K562 (cell line): ENCODE results near the gene RELL1. TPM values are rescaled to one million over a fixed set of nuclear protein-coding genes. Genes with fewer than 3 reads are reported as not detected.

Experiments
- ATAC-seq: fragments of 200-7000 bp; cut with Tn5 transposase; 3 replicates; pipeline ENCODE4 v1.9.1; 2020; ENCODE audit warnings: moderate library complexity
- BruUV-seq: library from RNA; stranded (reverse); fragments of 400-500 nt; replicated peaks from 2 replicates; lab custom pipeline; 2021; lab: Mats Ljungman, UMichigan
- CTCF ChIA-PET: fragments of 300-600 bp; formaldehyde crosslinking; extraction: SDS; loops from one replicate; lab custom pipeline; 2021; ENCODE audit warnings: low intra/inter-chr PET ratio; lab: Yijun Ruan, JAX
- POLR2A ChIA-PET: fragments of 300-600, 350-650 bp; sonication (Branson Sonifier 250); formaldehyde crosslinking; extraction: SDS; loops from one replicate; lab custom pipeline; 2021; ENCODE audit warnings: antibody characterized with exemption, inconsistent platforms; lab: Yijun Ruan, JAX
- DNase-seq, 4 experiments: peaks; one replicate each; pipeline versions ENCODE4 v3.0.0 to v3.0.0-alpha.2; 2011 to 2018; ENCODE audit warnings: low spot score in 3 of 4, mixed read lengths in 3 of 4; ENCODE audit errors: extremely low read depth in 1 of 4
- FAIRE-seq: peaks from 2 replicates; lab custom pipeline; 2011; peaks lifted over from hg19 to GRCh38; lab: Jason Lieb, UNC
- H2AFZ ChIP-seq: 2 replicates; pipeline ENCODE4 v1.6.0; 2011; ENCODE audit warnings: low read depth, low read length, control low read depth, inconsistent platforms
- H3K27ac ChIP-seq: fragments of 200-600 bp; 3 replicates; pipeline ENCODE4 v1.8.0; 2011; ENCODE audit warnings: low read depth, mild to moderate bottlenecking, control low read depth, inconsistent platforms, low read length, moderate library complexity, mixed read lengths; ENCODE audit errors: extremely low read depth
- H3K27me3 ChIP-seq, 2 experiments: fragments of 300-600 bp in 1 of 2; 2 replicates in 1 of 2; 3 replicates in 1 of 2; pipeline versions ENCODE4 v1.6.0 to v1.8.0; 2011; ENCODE audit warnings: inconsistent platforms in 2 of 2, low read length in 2 of 2, mild to moderate bottlenecking in 1 of 2, mixed read lengths in 1 of 2, moderate library complexity in 1 of 2; ENCODE audit not compliant: control insufficient read depth in 2 of 2, insufficient read depth in 2 of 2
- H3K36me3 ChIP-seq: fragments of 300-600 bp; 3 replicates; pipeline ENCODE4 v1.8.0; 2011; ENCODE audit warnings: mild to moderate bottlenecking, low read length, inconsistent platforms; ENCODE audit not compliant: control insufficient read depth, insufficient read depth
- H3K4me1 ChIP-seq, 2 experiments: fragments of 200-600 bp in 1 of 2; replicated peaks in 1 of 2; 2 replicates in 1 of 2; 3 replicates in 1 of 2; pipeline versions ENCODE4 v1.5.1 to v1.8.0; 2011; ENCODE audit warnings: inconsistent platforms in 2 of 2, low read length in 2 of 2, mild to moderate bottlenecking in 1 of 2, mixed read lengths in 1 of 2, moderate library complexity in 1 of 2; ENCODE audit not compliant: control insufficient read depth in 2 of 2, insufficient read depth in 2 of 2
- H3K4me2 ChIP-seq: 2 replicates; pipeline ENCODE4 v1.6.1; 2011; ENCODE audit warnings: low read length, control low read depth, inconsistent platforms, mixed read lengths; ENCODE audit not compliant: insufficient read depth
- H3K4me3 ChIP-seq: fragments of 200-600 bp; sonication (generic), shearing (Covaris generic); 2 replicates; pipeline ENCODE4 v1.5.1; 2016; ENCODE audit warnings: control low read depth, inconsistent platforms
- H3K79me2 ChIP-seq: fragments of 200-600 bp; 3 replicates; pipeline ENCODE4 v1.8.0; 2011; ENCODE audit warnings: low read length, inconsistent platforms; ENCODE audit not compliant: control insufficient read depth, insufficient read depth
- H3K9ac ChIP-seq, 2 experiments: 2 replicates each; pipeline versions ENCODE4 v1.6.0 to v1.6.1; 2011; ENCODE audit warnings: low read depth in 2 of 2, low read length in 2 of 2, control low read depth in 1 of 2, inconsistent platforms in 1 of 2, mild to moderate bottlenecking in 1 of 2, mixed read lengths in 1 of 2; ENCODE audit not compliant: insufficient read depth in 1 of 2
- H3K9me1 ChIP-seq: one replicate; pipeline ENCODE4 v1.6.0; 2011; ENCODE audit warnings: inconsistent platforms, mild to moderate bottlenecking, low read length, moderate library complexity; ENCODE audit not compliant: control insufficient read depth, insufficient read depth
- H3K9me3 ChIP-seq: replicated peaks from 2 replicates; pipeline ENCODE4 v1.5.1; 2011; ENCODE audit warnings: low read depth, low read length, inconsistent platforms; ENCODE audit not compliant: control insufficient read depth, insufficient read depth
- H4K20me1 ChIP-seq: replicated peaks from 2 replicates; pipeline ENCODE4 v1.6.1; 2011; ENCODE audit warnings: low read length, inconsistent platforms, mixed read lengths; ENCODE audit not compliant: control insufficient read depth, insufficient read depth
- HDAC1 ChIP-seq, 2 experiments: fragments of 450-650 bp; IDR thresholded peaks; 2 replicates each; pipeline ENCODE4 v1.6.1; 2016 to 2017; ENCODE audit warnings: inconsistent platforms in 1 of 2, mild to moderate bottlenecking in 1 of 2, moderate library complexity in 1 of 2
- HNRNPH1 ChIP-seq: fragments of 200-400 bp; formaldehyde crosslinking; optimal IDR thresholded peaks from 2 replicates; pipeline ENCODE3; 2017; ENCODE audit warnings: low read depth, mild to moderate bottlenecking, low read length, moderate library complexity
- KDM5B ChIP-seq: fragments of 200-600 bp; sonication (generic); IDR thresholded peaks from 2 replicates; pipeline ENCODE4 v1.6.1; 2012; ENCODE audit warnings: low read depth, mild to moderate bottlenecking, moderate library complexity, low read length, control low read depth, inconsistent platforms; ENCODE audit not compliant: insufficient replicate concordance
- RBM25 ChIP-seq: fragments of 200-400 bp; formaldehyde crosslinking; IDR thresholded peaks from 2 replicates; pipeline ENCODE4 v1.6.1; 2018; ENCODE audit warnings: low read length, low read depth, moderate library complexity; ENCODE audit not compliant: severe bottlenecking
- SMAD4 ChIP-seq: fragments of 250-450 bp; sonication (Bioruptor Pico); conservative IDR thresholded peaks from 2 replicates; pipeline ENCODE4 v1.8.0; 2021; ENCODE audit warnings: inconsistent platforms, mild to moderate bottlenecking, moderate library complexity
- TBP ChIP-seq: optimal IDR thresholded peaks from 2 replicates; pipeline ENCODE3; 2011; ENCODE audit warnings: low read depth, low read length, improper control_type of control experiment
- in situ Hi-C: fragments of 300-500 bp; cut with MboI; formaldehyde crosslinking; loops from 4 replicates; pipeline ENCODE4 v1.15.0; 2018; ENCODE audit warnings: inconsistent platforms, mixed read lengths
- intact Hi-C: fragments of 100-400 bp; cut with micrococcal nuclease; formaldehyde crosslinking; loops from 2 replicates; pipeline ENCODE4 v1.14.2; 2022
- polyA plus RNA-seq, 8 experiments: library from polyadenylated mRNA; depleted of rRNA in 4 of 8; stranded (reverse) in 5 of 8; unstranded in 3 of 8; fragments of >200 nt; fragmentation: Nextera tagmentation in 2 of 8; fragmentation: Illumina TruSeq in 1 of 8; extraction: Ambion mirVana in 2 of 8; extraction: Trizol in 1 of 8; gene quantifications; 2 replicates each; pipeline versions ENCODE4 v1.2.1 to v1.2.3, GENCODE V29; 2011 to 2014; ENCODE audit warnings: inconsistent platforms in 1 of 8, missing spikeins in 1 of 8
- total RNA-seq, 7 experiments: library from RNA; depleted of rRNA in 6 of 7; stranded (reverse); fragments of >200 nt in 6 of 7; fragmentation: Illumina TruSeq in 2 of 7; extraction: Trizol in 2 of 7; gene quantifications; 2 replicates each; pipeline versions ENCODE4 v1.2.1 to v1.2.3, GENCODE V29; 2011 to 2021; ENCODE audit warnings: low replicate concordance in 1 of 7
- TF ChIP-seq, protein P1 (sequence below): fragments of 250-450 bp; sonication (Bioruptor Pico); IDR thresholded peaks from 2 replicates; pipeline ENCODE4 v1.4.0; 2020; ENCODE audit warnings: mild to moderate bottlenecking, moderate library complexity
- TF ChIP-seq, protein P2 (sequence below): fragments of 450-650 bp; IDR thresholded peaks from one replicate; pipeline ENCODE4 v1.6.1; 2018; ENCODE audit warnings: mild to moderate bottlenecking, moderate library complexity; ENCODE audit not compliant: partially characterized antibody
- TF ChIP-seq, protein P3 (sequence below): fragments of 450-650 bp; IDR thresholded peaks from 2 replicates; pipeline ENCODE4 v1.6.1; 2016; ENCODE audit warnings: low read depth, mild to moderate bottlenecking, moderate library complexity
- TF ChIP-seq, protein P4 (sequence below): fragments of 250-450 bp; sonication (Bioruptor Pico); IDR thresholded peaks from 2 replicates; pipeline ENCODE4 v1.8.0; 2022; ENCODE audit warnings: inconsistent platforms

The RELL1 gene
- total and polyA plus RNA-seq, 9 of the 15 experiments (the other 6 are each of a cell fraction or from before 2014, with no cell fraction given) = 0.06 to 3.5 (median 1.7) TPM; not detected in 1

DNA sequence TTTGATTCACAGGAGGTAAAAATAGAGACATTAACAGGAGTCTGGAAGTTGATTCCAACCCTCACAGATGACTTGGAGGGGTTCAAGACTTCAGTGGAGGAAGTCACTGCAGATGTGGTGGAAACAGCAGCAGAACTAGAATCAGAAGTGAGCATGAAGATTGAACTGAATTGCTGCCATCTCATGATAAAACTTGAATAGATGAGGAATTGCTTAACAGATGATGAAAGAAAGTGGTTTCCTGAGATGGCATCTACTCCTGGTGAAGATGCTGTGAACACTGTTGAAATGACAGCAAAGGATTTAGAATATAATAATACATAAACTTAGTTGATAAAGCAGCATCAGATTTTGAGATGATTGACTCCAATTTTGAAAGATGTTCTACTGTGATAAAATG lies 76.5 kb downstream of the RELL1 start:
- no peaks in the 10 kb centered on the region for H3K79me2 ChIP-seq
- POLR2A ChIA-PET = no interaction called here
- in situ Hi-C loops = no loop called here

More for the DNA sequence above, 76.5 kb downstream of the RELL1 start:
- ATAC-seq = no peak
- no peak for DNase-seq
- TF ChIP-seq, protein P1, sequence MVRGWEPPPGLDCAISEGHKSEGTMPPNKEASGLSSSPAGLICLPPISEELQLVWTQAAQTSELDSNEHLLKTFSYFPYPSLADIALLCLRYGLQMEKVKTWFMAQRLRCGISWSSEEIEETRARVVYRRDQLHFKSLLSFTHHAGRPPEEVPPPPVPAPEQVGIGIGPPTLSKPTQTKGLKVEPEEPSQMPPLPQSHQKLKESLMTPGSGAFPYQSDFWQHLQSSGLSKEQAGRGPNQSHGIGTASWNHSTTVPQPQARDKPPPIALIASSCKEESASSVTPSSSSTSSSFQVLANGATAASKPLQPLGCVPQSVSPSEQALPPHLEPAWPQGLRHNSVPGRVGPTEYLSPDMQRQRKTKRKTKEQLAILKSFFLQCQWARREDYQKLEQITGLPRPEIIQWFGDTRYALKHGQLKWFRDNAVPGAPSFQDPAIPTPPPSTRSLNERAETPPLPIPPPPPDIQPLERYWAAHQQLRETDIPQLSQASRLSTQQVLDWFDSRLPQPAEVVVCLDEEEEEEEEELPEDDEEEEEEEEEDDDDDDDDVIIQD (CRISPR knock-in tag) = no peak
- TF ChIP-seq HNRNPH1 (no peak), SMAD4 (CRISPR knock-in tag) (no peak), HDAC1 (IDR thresholded peaks at IDR 0.05) (no peak), TBP (no peak), RBM25 (no peak), KDM5B (no peak)
- TF ChIP-seq, protein P2, sequence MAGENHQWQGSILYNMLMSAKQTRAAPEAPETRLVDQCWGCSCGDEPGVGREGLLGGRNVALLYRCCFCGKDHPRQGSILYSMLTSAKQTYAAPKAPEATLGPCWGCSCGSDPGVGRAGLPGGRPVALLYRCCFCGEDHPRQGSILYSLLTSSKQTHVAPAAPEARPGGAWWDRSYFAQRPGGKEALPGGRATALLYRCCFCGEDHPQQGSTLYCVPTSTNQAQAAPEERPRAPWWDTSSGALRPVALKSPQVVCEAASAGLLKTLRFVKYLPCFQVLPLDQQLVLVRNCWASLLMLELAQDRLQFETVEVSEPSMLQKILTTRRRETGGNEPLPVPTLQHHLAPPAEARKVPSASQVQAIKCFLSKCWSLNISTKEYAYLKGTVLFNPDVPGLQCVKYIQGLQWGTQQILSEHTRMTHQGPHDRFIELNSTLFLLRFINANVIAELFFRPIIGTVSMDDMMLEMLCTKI = no peak
- TF ChIP-seq, protein P3, sequence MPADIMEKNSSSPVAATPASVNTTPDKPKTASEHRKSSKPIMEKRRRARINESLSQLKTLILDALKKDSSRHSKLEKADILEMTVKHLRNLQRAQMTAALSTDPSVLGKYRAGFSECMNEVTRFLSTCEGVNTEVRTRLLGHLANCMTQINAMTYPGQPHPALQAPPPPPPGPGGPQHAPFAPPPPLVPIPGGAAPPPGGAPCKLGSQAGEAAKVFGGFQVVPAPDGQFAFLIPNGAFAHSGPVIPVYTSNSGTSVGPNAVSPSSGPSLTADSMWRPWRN = no peak
- TF ChIP-seq, protein P4, sequence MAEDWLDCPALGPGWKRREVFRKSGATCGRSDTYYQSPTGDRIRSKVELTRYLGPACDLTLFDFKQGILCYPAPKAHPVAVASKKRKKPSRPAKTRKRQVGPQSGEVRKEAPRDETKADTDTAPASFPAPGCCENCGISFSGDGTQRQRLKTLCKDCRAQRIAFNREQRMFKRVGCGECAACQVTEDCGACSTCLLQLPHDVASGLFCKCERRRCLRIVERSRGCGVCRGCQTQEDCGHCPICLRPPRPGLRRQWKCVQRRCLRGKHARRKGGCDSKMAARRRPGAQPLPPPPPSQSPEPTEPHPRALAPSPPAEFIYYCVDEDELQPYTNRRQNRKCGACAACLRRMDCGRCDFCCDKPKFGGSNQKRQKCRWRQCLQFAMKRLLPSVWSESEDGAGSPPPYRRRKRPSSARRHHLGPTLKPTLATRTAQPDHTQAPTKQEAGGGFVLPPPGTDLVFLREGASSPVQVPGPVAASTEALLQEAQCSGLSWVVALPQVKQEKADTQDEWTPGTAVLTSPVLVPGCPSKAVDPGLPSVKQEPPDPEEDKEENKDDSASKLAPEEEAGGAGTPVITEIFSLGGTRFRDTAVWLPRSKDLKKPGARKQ (CRISPR knock-in tag) = no peak
- TF ChIP-seq, all 486 proteins: peak for 0
- Histone ChIP-seq H3K36me3 (no peaks in the 10 kb centered on the region), H3K27me3 (no peaks in the 10 kb centered on the region; a peak in 1 of 5 replicates), H3K4me3 (no peak overlapping the region), H3K9me3 (no peaks in the 10 kb centered on the region), H3K4me1 (no peaks in the 10 kb centered on the region), H3K27ac (no peak overlapping the region), H3K9me1 (no peaks in the 10 kb centered on the region), H4K20me1 (no peaks in the 10 kb centered on the region), H3K4me2 (no peak overlapping the region), H3K9ac (no peak overlapping the region), H2AFZ (no peak overlapping the region)
- intact Hi-C loops = loop anchor here (10.0 kb wide), 1 partner anchor 75 kb away; the partner anchor contains the start of gene RELL1
- BruUV-seq = no TSS peak
- CTCF ChIA-PET = no interaction called here
- no peak for FAIRE-seq
